Embryonic facial prominence (tissue), 1 donor: ENCODE results near the gene ADGRG3.

Source experiments
- DNase-seq: peaks from one replicate; pipeline ENCODE4 v3.0.0-alpha.2; 2016; ENCODE audit errors: extremely low spot score

Gene ADGRG3

GRCh38 chr16:57681950-57682728, 14.0 kb downstream of the ADGRG3 start:
- no peak for DNase-seq

GRCh38 chr16:57682809-57683635, 14.9 kb downstream of the ADGRG3 start:
- DNase-seq: no peak

- DNase-seq: no peak
These were observed 15.8 kb downstream of the ADGRG3 start for GRCh38 chr16:57683636-57684545.

- DNase-seq: no peak
These were observed 16.7 kb downstream of the ADGRG3 start for GRCh38 chr16:57684626-57685358.

GRCh38 chr16:57685633-57686032, 17.5 kb downstream of the ADGRG3 start:
- DNase-seq: no peak

- DNase-seq: no peak
These were observed 18.5 kb downstream of the ADGRG3 start for GRCh38 chr16:57686577-57686976.

- no peak for DNase-seq
These were observed 19.3 kb downstream of the ADGRG3 start for GRCh38 chr16:57687363-57687929.

- DNase-seq: no peak
These were observed 20.4 kb downstream of the ADGRG3 start for GRCh38 chr16:57688487-57688986.

- no peak for DNase-seq
These were observed 21.1 kb downstream of the ADGRG3 start for GRCh38 chr16:57688987-57689761.

- no peak for DNase-seq
These were observed 21.9 kb downstream of the ADGRG3 start for GRCh38 chr16:57689762-57690558.

- DNase-seq: no peak
These were observed 22.8 kb downstream of the ADGRG3 start for GRCh38 chr16:57690782-57691471.

- no peak for DNase-seq
These were observed 24.5 kb downstream of the ADGRG3 start for GRCh38 chr16:57692636-57693035.

GRCh38 chr16:57693550-57693949, 25.4 kb downstream of the ADGRG3 start:
- DNase-seq: no peak

- no peak for DNase-seq
These were observed 26.2 kb downstream of the ADGRG3 start for GRCh38 chr16:57694231-57694724.

- DNase-seq: peak; percentile 36
These were observed 26.9 kb downstream of the ADGRG3 start, which contains the start of gene DRC7 for GRCh38 chr16:57694725-57695679. Gene DRC7, plus strand, starts transcription at chr16:57694806. Its CDS starts 3,144 bp downstream, at chr16:57697950.

GRCh38 chr16:57695680-57696069, 27.6 kb downstream of the ADGRG3 start:
- DNase-seq: no peak

- DNase-seq: no peak
These were observed 28.1 kb downstream of the ADGRG3 start for GRCh38 chr16:57696240-57696639.
